ENCODE results near the gene VPS25. TPM values are rescaled to one million over a fixed set of nuclear protein-coding genes. Genes with fewer than 3 reads are reported as not detected.

VPS25 gene
- total and polyA plus RNA-seq, 9 of the 15 experiments (the other 6 are each of a cell fraction or from before 2014, with no cell fraction given): 123 to 352 (median 180) TPM

GRCh38 chr17:42744806-42745617, 28.2 kb upstream of the VPS25 start, which contains the start of gene EZH1 (continued):
- TF ChIP-seq CREM (IDR thresholded peaks at IDR 0.05; ENCODE audit: low read depth) (0 out of 2 replicates have a peak, but pooled peaks have one; percentile 46), TRIM28 (IDR thresholded peaks at IDR 0.05) (no peak), NR0B1 (IDR thresholded peaks at IDR 0.05; ENCODE audit: partially characterized antibody) (no peak), FIP1L1 (IDR thresholded peaks at IDR 0.05; ENCODE audit: low read depth, low read length, poor library complexity, severe bottlenecking) (no peak), RFX1 (IDR thresholded peaks at IDR 0.05) (no peak), HMGXB4 (CRISPR knock-in tag; IDR thresholded peaks at IDR 0.05) (no peak), MECOM (CRISPR knock-in tag; IDR thresholded peaks at IDR 0.05) (no peak), FOXO4 (CRISPR knock-in tag; IDR thresholded peaks at IDR 0.05) (no peak), ETV5 (CRISPR knock-in tag; IDR thresholded peaks at IDR 0.05; ENCODE audit: low read depth) (no peak), SPI1 (IDR thresholded peaks at IDR 0.05; ENCODE audit: borderline replicate concordance, low read depth, low read length) (no peak), ATF3 (IDR thresholded peaks at IDR 0.05) (no peak), ATF3 (CRISPR knock-in tag; conservative IDR thresholded peaks at IDR 0.05) (0 out of 2 replicates have a peak, but pooled peaks have one; percentile 51), MIER1 (IDR thresholded peaks at IDR 0.05; ENCODE audit: low read depth) (no peak), PCBP2 (IDR thresholded peaks at IDR 0.05; ENCODE audit: low read depth, low read length, poor library complexity, severe bottlenecking) (no peak), NR1H2 (CRISPR knock-in tag; IDR thresholded peaks at IDR 0.05) (no peak), ESRRB (CRISPR knock-in tag; IDR thresholded peaks at IDR 0.05; ENCODE audit: borderline replicate concordance) (no peak), ZNF408 (CRISPR knock-in tag; IDR thresholded peaks at IDR 0.05; ENCODE audit: low read depth) (no peak), ZFPM2 (CRISPR knock-in tag; IDR thresholded peaks at IDR 0.05) (no peak), SMARCE1 (IDR thresholded peaks at IDR 0.05) (no peak), NFRKB (IDR thresholded peaks at IDR 0.05; ENCODE audit: low read depth) (no peak), NONO (IDR thresholded peaks at IDR 0.05; ENCODE audit: low read depth in 2 of 2, low read length in 1 of 2) (no peak), HNRNPH1 (optimal IDR thresholded peaks at IDR 0.05; ENCODE audit: low read depth, low read length) (no peak), ERF (CRISPR knock-in tag; IDR thresholded peaks at IDR 0.05) (no peak), DIDO1 (tag; IDR thresholded peaks at IDR 0.05; ENCODE audit: low read depth) (no peak), POLR2G (IDR thresholded peaks at IDR 0.05; ENCODE audit: low read depth, low read length) (peak; percentile 91)
